HG02678 (cell line): ENCODE measurements around the gene CDH24.
"Not testable (repeated sequence)": the region's sequence is repeated elsewhere in the genome, so short reads cannot be mapped to it uniquely, and the experiment has no call there.

Experiments
- ATAC-seq: cut with Tn5 transposase; IDR thresholded peaks from one replicate; pipeline ENCODE4 v1.9.1; 2021; ENCODE audit warnings: mild to moderate bottlenecking, moderate library complexity; ENCODE audit not compliant: unreplicated experiment

CDH24 gene

DNA sequence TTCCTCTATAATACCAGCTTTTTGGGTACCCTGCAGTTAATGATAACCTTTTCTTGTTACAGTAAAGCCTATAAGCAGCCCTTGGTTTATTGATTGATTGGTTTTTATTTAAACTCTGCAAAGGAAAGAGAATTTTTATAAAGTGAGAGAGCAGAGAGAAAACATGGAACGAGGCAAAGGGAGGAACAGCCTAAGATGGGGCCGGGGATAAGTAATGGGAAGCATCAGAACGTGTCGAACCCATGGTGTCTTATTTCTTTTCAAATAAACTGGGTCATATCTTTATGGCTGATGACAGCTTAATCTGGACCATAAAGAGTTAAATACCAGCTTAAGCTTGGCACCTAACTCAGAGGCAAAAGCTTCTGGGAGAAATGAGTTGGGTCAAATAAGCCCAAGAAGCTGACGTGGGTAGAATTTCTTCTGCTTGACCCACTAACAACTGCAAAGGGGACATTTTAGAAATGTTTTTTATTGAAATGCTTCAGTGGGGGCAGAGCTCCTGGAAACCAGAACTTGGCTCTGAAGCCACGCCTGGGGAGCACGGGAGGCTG lies 35.4 kb downstream of the CDH24 start:
- no peak for ATAC-seq

DNA sequence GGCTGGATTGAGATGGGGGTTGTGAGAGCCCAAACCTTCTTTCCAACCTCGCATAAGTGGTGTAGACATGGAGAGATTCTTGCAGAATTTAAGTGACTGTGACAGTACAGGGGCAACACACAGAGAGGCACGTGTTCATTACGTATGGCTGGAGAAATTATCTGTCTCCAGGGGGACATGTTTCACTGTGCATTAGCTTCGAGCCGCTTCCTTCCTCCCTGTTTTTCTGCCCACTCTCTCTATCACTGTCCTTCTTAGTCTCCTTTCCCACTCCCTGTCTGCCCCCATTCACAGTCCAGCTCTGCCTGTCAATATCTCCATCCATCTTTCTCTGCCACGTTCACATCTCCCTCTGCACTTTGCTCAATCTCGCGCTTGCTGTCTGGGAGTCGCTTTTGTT lies 35.9 kb downstream of the CDH24 start:
- no peak for ATAC-seq

DNA sequence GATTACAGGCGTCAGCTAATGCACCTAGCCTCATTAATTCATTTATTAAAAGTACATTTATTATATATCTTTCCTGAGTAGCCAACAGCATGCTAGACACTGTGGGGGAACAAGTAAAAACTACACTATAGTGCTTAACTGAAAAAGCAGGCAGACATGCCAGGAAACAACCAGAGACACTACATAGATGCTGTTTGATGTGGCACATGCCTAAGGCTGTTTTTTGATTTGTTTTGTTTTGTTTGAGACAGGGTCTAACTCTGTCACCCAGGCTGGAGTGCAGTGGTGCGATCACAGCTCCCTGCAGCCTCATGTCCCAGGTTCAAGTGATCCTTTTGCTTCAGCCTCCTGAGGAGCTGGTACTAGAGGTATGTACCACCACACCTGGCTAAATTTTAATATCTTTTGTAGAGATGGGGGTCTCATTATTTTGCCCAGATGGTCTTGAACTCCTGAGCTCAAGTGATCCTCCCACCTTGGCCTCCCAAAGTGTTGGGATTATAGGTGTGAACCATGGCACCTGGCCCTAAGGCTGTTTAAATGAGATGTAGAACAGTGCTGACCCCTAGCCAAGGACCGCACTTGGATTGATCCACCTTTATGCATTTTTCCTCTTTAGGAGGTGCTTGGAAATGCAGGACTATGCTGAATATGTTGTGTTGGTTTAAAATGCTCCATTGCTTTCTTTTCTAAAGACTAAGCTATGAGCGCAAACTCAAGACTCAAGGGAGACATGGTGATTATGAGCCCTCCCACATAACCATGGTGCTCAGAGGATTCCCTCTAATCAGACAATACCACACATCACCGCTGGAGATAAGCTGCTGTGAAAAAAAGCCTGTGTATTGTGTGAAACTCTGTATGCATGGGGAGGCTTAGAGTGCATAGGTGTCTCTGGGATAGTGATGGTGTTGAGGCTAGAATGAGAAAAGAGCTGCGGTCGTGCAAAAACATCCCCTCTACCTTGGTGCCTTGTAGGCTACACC lies 36.9 kb downstream of the CDH24 start:
- ATAC-seq, result no peak

DNA sequence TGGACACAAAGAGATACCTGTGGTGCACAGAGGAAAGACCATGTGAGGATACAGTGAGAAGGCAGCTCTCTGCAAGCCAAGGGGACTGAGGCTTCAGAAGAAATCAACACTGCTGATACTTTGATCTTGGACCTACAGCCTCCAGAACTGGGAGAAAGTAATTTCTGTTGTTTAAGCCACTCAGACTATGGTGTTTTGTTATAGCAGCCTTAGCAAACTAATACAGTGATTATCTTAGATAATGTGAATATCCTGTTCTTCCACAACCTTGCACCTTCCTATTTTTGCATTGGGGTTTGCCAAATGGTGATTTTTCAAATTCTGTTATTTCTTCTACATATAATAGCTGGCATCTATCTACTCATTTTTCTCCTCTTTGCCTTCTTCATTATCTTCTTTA lies 39.2 kb downstream of the CDH24 start:
- ATAC-seq, result no peak

DNA sequence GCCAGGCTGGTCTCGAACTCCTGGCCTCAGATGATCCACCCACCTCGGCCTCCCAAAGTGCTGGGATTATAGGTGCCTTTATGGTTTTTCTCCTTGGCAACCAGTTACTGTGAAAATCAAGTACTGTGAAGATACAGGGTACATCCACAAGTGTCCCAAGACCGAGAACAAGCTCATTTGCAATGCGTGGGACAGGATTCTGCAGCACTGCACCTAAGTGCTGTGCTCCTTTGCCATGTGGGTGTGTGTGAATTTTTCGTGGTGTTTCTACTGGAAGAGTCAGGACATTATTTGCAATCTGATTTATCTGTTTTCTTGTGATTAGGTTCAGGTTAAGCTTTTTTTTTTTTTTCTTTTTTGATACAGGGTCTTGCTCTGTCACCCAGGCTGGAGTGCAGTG lies 40.2 kb downstream of the CDH24 start:
- ATAC-seq, result no peak

DNA sequence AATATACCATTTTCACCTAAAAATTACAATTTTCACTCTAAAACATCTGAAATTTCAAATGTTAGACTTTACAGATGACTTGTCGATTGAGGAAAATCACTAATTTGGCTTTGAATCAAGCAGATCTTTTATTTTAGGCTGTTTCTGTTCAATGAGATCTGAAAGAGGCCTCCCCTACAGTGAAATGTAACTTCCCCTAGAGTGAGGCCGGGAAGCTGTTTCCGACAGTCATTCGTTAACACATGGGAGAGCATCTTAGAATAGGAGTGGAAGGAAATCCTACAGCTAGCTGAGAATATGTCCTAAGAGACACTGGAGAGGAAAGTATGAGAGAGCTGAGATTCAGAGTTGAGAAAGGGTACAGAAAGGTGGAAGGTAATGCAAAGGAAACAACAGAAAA lies 41.7 kb downstream of the CDH24 start:
- ATAC-seq, result no peak

DNA sequence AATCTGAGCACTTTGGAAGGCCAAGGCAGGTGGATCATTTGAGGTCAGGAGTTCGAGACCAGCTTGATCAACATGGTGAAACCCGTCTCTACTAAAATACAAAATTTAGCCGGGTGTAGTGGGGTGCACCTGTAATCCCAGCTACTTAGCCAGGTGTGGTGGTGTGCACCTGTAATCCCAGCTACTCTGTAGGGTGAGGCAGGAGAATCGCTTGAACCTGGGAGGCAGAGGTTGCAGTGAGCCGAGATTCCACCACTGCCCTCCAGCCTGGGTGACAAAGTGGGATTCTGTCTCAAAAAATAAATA lies 43.6 kb downstream of the CDH24 start:
- not testable (repeated sequence) for ATAC-seq

DNA sequence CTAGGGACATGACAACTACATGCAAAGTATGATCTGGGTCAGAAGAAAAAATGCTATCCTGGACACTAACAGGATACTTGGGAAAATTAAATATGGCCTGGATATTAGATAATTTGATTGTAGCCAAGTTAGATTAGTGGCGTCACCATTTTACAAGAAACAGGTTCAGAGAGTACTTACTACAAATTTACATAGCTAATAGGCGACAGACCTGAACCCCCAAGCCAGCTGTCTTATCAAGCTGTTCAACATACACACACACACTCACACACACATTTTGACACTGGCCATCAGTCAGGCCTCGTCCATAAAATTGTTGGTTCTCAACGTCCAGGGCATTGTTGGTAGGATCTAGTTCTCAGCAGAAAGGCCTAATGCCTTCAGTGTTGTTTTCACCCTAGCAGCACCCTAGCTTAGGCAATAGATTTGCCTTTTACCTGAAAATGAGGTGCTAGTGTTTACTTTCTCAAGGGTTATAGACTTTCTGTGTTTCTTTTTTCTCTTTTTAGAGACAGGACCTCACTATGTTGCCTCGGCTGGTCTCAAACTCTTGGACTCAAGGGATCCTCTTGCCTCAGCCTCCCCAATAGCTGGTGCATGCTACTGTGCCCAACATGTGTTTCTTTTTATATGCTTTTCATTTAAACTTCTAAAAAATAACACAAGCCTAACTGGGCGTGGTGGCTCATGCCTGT lies 44.1 kb downstream of the CDH24 start:
- ATAC-seq, result no peak

DNA sequence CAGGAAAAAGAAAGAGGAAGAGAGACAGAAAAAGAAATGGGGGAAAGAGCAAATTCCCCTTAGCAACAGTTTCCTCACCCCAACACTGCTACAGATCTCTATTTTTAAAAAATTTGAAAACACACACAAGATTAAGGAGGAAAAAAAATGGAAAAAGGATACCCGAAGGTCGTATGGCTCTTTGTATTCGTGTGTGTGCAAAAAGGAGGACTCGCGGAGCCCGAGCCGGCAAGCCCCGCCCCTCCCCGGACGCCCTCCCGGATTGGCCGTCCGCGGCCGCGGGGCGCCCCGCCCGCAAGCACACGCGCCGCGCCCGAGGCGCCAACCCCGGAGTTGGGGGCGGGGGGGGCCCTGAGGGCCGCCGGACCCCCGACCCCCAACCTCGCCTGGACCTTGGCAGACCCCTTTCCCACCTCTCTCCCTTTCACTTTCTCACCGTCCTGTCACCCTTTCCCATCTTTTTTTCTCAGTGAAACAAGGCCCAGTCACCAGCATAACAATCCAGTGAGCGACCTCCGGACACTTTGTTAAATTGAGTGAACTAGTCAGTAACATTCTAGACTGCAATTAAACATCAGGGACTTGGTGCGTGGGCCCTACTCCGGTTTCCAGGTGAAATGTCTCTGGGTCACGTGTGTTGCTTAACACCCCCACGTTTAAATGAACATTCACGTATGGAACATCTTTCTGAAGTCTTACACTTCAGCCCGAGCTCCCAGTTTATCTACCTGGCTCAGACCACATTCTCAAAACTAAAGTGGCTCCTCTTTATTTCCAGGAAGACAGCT lies 47.2 kb downstream of the CDH24 start, which contains the start of gene C14orf93:
C14orf93 (minus strand) TSS at position 205 of the 788 bp plus-strand sequence. CDS start 11,120 bp downstream, outside the sequence.
- peak; percentile 41 for ATAC-seq

DNA sequence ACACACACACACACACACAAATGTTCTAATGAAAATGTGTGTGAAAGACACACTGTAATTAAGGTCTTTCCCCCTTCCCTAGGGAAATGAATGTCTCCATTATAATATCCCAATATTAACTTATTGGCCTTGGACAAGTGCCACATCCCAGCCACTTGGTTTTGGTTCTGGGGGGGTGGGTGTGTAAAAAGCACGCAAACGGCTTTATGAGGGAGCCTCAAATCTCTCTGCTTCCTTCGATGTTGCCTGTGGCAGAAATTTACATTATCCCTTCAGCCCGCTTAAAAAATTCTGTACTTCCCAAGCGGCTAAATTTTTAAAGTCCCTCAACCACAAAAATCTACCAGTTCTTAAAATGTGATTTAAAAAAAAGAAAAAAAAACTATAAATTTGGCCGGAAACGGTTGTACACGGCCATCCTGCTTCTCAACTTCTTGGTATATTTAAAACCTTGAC lies 47.8 kb downstream of the CDH24 start:
- ATAC-seq, result no peak

DNA sequence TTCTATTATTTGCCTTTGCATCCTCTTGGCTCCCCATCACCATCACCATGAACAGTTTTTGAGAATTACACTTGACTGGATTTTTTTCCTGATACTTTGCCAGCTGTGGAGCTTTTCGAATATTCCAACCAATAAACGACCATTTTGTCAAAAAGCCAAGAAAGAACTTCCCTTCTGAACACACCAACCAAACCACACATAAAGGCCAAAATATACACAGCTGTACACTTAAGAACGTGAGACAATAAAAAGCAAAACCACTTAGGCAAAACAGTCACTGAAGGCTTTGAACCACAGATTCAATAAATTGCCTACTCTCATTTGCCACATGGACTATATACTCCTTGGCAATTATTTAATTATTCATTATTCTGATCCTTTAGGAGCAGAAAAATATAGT lies 48.5 kb downstream of the CDH24 start:
- ATAC-seq, result no peak

DNA sequence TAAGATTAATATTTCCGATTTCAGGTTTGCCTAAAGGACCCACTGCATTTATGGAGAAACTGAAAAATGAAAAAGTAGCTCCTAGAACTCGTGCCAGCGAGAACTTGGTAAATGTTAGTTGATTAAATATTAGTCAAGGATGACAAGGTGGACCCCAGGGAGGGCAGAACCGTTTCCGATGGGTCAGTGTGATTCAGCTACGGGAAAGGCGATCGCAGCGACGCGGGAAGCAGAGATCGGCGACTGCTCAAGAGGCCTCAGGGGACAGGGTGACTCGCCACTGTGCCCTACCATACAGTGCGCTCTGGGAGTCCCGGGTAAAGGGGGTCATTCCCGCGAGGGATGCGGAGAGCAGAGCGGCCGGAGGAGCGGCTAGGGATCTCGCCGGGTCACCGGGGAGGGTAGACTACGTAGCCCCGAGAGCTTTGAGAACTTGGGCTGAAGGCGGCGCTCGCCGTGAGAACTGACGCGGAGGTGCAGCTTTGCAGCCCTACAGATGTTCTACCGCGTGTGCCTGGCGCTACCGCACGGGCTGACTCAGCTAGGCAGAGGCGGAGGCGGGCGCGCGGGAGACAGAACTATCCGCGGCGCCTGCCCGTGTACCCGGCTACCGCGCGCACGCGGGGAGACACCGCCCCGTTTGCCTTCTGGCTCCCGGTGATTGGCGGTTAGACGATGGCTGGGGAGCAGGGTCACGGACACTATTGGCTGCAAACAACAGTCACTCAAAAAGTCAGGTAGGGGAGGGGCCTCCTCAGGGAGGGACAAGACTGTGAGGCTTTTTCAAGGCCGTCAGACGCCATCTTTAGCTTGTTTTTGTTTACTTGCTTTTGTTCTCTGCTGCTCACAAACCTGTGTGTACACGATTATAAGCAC lies 50.5 kb downstream of the CDH24 start:
- peak; percentile 96 for ATAC-seq

DNA sequence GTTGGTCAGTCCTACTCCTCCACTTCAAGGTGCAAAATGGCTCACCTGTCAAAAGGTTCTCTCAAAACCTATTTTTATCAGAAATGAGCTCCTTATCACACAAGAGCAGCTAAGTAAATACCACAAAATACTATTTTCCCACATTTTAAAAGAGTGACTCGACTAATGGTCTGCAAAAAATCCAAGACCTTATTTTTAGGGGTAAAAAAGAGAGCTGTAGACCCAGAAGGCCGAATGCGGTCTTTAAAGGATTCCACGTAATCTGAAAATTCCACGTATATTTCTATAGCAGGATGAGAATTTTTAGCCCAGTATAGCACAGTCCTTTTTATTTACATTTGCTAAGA lies 51.2 kb downstream of the CDH24 start:
- no peak for ATAC-seq

DNA sequence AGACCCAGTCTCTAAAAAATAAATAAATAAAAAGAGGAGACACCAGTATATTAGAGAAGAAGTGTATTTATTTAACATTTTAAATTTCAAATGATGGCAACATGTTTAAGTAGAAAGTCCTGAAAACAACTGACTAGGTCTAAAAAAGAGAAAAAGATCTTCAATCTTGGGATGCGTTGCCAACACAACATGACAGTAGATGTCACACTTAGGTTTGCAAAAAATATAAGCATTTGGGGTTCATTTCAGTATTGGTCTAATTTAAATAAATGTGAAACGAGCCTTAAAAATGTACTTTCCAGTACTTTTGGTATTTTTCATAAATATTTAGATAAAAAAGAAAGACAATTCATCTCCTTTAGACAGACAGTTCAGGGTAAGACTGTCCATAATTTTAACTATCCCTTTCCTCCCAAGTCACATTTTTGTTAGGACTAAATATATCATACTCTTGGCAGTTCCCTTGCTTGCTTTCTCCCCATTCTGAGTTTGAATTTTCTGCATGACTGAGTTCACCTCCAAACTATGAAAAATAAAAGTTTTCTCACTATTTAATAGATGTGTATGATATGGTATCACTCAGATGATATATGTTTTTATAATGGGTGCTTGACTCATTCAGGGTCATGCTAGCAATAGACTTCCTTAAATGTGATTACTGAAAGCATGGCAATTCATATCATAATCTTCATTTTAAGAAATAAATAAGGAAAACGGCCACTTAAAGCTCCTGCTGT lies 51.7 kb downstream of the CDH24 start:
- ATAC-seq, result no peak

DNA sequence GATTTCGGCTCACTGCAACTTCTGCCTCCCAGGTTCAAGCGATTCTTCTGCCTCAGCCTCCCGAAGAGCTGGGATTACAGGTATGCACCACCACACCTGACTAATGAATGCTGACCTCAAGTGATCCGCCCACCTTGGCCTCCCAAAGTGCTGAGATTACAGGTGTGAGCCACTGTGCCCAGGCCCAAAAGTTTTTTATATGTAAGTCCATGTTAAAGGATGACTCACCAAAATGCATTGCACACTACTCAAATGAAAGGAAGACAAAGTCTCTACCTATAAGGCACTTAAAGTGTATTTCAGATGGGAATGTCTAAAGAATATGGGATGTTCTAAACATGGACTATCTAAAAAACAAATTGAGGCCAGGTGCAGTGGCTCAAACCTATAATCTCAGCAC lies 53.0 kb downstream of the CDH24 start:
- not testable (repeated sequence) for ATAC-seq

DNA sequence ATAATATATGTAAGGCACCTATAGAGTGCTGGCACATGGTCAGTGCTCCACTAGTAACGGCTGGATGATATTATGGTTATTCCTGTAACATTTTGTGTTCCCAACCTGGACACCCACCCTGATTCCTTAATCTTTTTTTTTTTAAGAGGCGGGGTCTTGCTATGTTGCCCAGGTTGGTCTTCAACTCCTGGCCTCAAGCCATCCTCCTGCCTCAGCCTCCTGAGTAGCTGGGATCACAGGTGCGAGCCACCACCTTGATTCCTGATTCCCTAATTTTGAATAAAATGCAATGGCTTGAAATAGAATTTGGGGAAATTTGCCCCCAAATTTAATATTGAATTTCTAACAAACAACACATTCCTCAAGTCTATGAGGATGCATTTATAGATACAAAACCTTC lies 54.7 kb downstream of the CDH24 start:
- no peak for ATAC-seq

DNA sequence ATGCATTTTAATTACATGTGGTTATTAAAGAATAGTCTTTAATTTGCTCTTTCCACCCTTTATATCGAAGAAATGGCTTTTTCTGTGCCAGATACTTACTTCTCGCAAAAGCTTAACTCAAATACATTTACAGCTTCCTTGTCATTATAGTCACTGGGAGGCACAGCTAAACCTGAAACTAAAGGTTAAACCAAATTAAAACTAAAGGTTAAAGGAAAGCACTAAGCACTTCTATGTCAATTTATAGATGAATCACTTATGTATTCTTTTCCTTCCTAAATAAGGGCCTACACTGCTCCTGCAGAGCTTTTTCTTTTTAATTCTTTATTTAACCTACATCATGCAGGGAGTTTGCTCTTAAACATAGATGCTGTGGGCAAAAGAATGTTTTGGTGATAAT lies 56.5 kb downstream of the CDH24 start:
- ATAC-seq, result no peak

DNA sequence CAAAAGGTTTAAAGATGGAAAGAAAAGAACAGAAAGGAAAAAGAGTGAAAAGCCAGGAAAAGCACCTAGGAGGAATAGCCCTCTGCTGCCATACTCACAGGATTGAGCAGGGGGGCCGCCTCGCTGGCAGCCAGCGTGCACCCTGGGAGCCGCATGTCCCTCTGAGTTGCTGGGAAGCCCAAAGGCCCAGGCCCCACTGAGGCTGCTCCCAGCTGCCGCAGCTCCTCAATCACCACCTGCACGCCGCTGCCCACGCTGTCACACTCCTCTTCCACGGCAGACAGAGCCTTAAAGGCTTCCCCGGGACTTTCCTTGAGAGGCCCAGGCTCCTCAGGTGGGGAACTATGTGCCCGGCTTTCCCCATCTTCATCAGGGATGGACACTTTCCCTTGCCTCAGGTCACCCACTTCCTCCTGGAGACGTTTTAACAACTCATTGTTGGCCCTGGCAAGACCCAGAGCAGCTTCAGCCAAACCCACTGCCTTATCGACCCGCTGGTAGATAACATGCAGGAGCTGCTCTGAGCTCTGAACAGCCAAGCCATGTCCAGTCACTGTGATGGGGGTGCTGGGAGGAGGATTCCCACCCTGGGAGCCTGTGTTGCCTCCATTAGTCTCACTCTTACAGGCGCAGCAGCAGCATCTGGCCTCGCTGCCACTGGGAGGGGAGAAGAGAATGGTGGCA lies 58.8 kb downstream of the CDH24 start:
- ATAC-seq, result no peak
